A549 (cell line): Measurements from ENCODE around the gene PIR. TPM values are rescaled to one million over a fixed set of nuclear protein-coding genes. Genes with fewer than 3 reads are reported as not detected.

Source experiments
- ATAC-seq, 2 experiments: fragments of 200-7000 bp in 1 of 2; fragments of >200 bp in 1 of 2; cut with Nextera tagmentation in 1 of 2; cut with Tn5 transposase in 1 of 2; 3 replicates each; pipeline versions ENCODE4 v1.8.0 to v1.9.1; 2018 to 2020; ENCODE audit warnings: mild to moderate bottlenecking in 1 of 2, moderate library complexity in 1 of 2
- CTCF ChIA-PET: fragments of 300-600 bp; sonication (Branson Sonifier 250); formaldehyde crosslinking; extraction: SDS; loops from one replicate; lab custom pipeline; 2021; ENCODE audit warnings: antibody characterized with exemption, inconsistent platforms; lab: Yijun Ruan, JAX
- POLR2A ChIA-PET: fragments of 350-600 bp; formaldehyde crosslinking; extraction: SDS; loops from one replicate; lab custom pipeline; 2021; ENCODE audit warnings: antibody characterized with exemption, inconsistent platforms; lab: Yijun Ruan, JAX
- DNase-seq, 2 experiments: peaks; one replicate each; pipeline versions ENCODE4 v3.0.0 to v3.0.0-alpha.2; 2011 to 2016; ENCODE audit warnings: low read depth in 1 of 2, low spot score in 1 of 2
- FAIRE-seq: peaks from 2 replicates; lab custom pipeline; 2011; peaks lifted over from hg19 to GRCh38; lab: Jason Lieb, UNC
- H3K27ac ChIP-seq, 2 experiments: fragments of >200 bp; sonication (Bioruptor Twin); formaldehyde crosslinking; 3 replicates each; pipeline ENCODE4 v1.5.1; 2016 to 2017
- H3K4me1 ChIP-seq: fragments of >200 bp; sonication (Bioruptor Twin); formaldehyde crosslinking; 3 replicates; pipeline ENCODE4 v1.6.1; 2016
- H3K4me2 ChIP-seq: fragments of >200 bp; sonication (Bioruptor Twin); formaldehyde crosslinking; 3 replicates; pipeline ENCODE4 v1.6.1; 2016
- H3K4me3 ChIP-seq: fragments of >200 bp; sonication (Bioruptor Twin); formaldehyde crosslinking; 3 replicates; pipeline ENCODE4 v1.5.1; 2016
- H3K9me3 ChIP-seq: fragments of >200 bp; sonication (Bioruptor Twin); formaldehyde crosslinking; 3 replicates; pipeline ENCODE4 v1.6.1; 2016
- ATOH8 ChIP-seq: fragments of 250-450 bp; sonication (Bioruptor Pico); IDR thresholded peaks from 2 replicates; pipeline ENCODE4 v1.5.0; 2020; ENCODE audit warnings: low read depth, mild to moderate bottlenecking, moderate library complexity
- CBX2 ChIP-seq: fragments of 200-600 bp; sonication (generic); IDR thresholded peaks from 2 replicates; pipeline ENCODE4 v1.6.1; 2016; ENCODE audit warnings: low read depth, mild to moderate bottlenecking, borderline replicate concordance
- CBX8 ChIP-seq: fragments of 200-600 bp; sonication (generic); IDR thresholded peaks from 2 replicates; pipeline ENCODE4 v1.6.1; 2016
- CHD2 ChIP-seq: fragments of 150-350 bp; IDR thresholded peaks from 2 replicates; pipeline ENCODE4 v1.6.1; 2014; ENCODE audit warnings: low read length; ENCODE audit not compliant: partially characterized antibody
- CTCF ChIP-seq: fragments of >200 bp; sonication (Bioruptor Twin); formaldehyde crosslinking; IDR thresholded peaks from 3 replicates; pipeline ENCODE4 v1.5.1; 2016
- E2F6 ChIP-seq: IDR thresholded peaks from 2 replicates; pipeline ENCODE4 v1.6.1; 2012; ENCODE audit warnings: low read depth, borderline replicate concordance
- EHF ChIP-seq: fragments of 250-450 bp; sonication (Bioruptor Pico); IDR thresholded peaks from 2 replicates; pipeline ENCODE4 v1.5.0; 2020; ENCODE audit warnings: mild to moderate bottlenecking
- EHMT2 ChIP-seq: fragments of 200-600 bp; sonication (generic); IDR thresholded peaks from 2 replicates; pipeline ENCODE4 v1.6.1; 2016; ENCODE audit warnings: antibody characterized with exemption, low read depth, mild to moderate bottlenecking, moderate library complexity
- FOSB ChIP-seq: fragments of 250-450 bp; sonication (Bioruptor Pico); IDR thresholded peaks from 2 replicates; pipeline ENCODE4 v1.5.0; 2020; ENCODE audit warnings: mild to moderate bottlenecking, moderate library complexity
- FOSL2 ChIP-seq, 2 experiments: fragments of 450-650 bp in 1 of 2; fragments of >200 bp in 1 of 2; sonication (Bioruptor Twin) in 1 of 2; formaldehyde crosslinking; IDR thresholded peaks; 2 replicates each; pipeline versions ENCODE4 v1.5.0 to v1.6.1; 2016 to 2020; ENCODE audit warnings: mild to moderate bottlenecking in 1 of 2, moderate library complexity in 1 of 2
- HDAC2 ChIP-seq: fragments of 200-600 bp; sonication (generic); IDR thresholded peaks from 2 replicates; pipeline ENCODE4 v1.6.1; 2016
- HES2 ChIP-seq: fragments of >200 bp; sonication (Bioruptor Twin); formaldehyde crosslinking; IDR thresholded peaks from 2 replicates; pipeline ENCODE4 v1.6.1; 2016
- HMGXB4 ChIP-seq: fragments of 250-450 bp; sonication (Bioruptor Pico); IDR thresholded peaks from 2 replicates; pipeline ENCODE4 v1.5.0; 2021; ENCODE audit warnings: mild to moderate bottlenecking, moderate library complexity, borderline replicate concordance
- HOXB5 ChIP-seq: fragments of 250-450 bp; sonication (Bioruptor Pico); IDR thresholded peaks from 2 replicates; pipeline ENCODE4 v1.5.0; 2020; ENCODE audit warnings: mild to moderate bottlenecking, moderate library complexity
- JUN ChIP-seq, 2 experiments: fragments of >200 bp; sonication (Bioruptor Twin); formaldehyde crosslinking; IDR thresholded peaks; 2 replicates in 1 of 2; 3 replicates in 1 of 2; pipeline ENCODE4 v1.6.1; 2016 to 2017
- KDM5A ChIP-seq: fragments of 200-600 bp; sonication (generic); IDR thresholded peaks from 2 replicates; pipeline ENCODE4 v1.6.1; 2016; ENCODE audit warnings: antibody characterized with exemption, mild to moderate bottlenecking
- NPAS2 ChIP-seq: fragments of 250-450 bp; sonication (Bioruptor Pico); IDR thresholded peaks from 2 replicates; pipeline ENCODE4 v1.8.0; 2022; ENCODE audit warnings: mild to moderate bottlenecking, moderate library complexity, borderline replicate concordance
- NR3C1 ChIP-seq: fragments of >200 bp; sonication (Bioruptor Twin); formaldehyde crosslinking; IDR thresholded peaks from 3 replicates; pipeline ENCODE4 v1.6.1; 2017
- POLR2AphosphoS2 ChIP-seq: conservative IDR thresholded peaks from 2 replicates; pipeline ENCODE4 v1.6.1; 2012; ENCODE audit warnings: low read length, improper control_type of control experiment, inconsistent platforms
- RAD21 ChIP-seq, 2 experiments: fragments of >200 bp in 1 of 2; sonication (Bioruptor Twin) in 1 of 2; formaldehyde crosslinking in 1 of 2; IDR thresholded peaks in 1 of 2; conservative IDR thresholded peaks in 1 of 2; 2 replicates in 1 of 2; 3 replicates in 1 of 2; pipeline ENCODE4 v1.6.1; 2012 to 2018; ENCODE audit warnings: inconsistent platforms in 1 of 2
- RCOR1 ChIP-seq: fragments of 150-350 bp; IDR thresholded peaks from 2 replicates; pipeline ENCODE4 v1.6.1; 2014; ENCODE audit warnings: antibody characterized with exemption, low read length, low read depth
- RFX5 ChIP-seq: fragments of 450-650 bp; IDR thresholded peaks from 2 replicates; pipeline ENCODE4 v1.7.1; 2014; ENCODE audit warnings: antibody characterized with exemption, mild to moderate bottlenecking, moderate library complexity
- TFCP2L1 ChIP-seq: fragments of 250-450 bp; sonication (Bioruptor Pico); IDR thresholded peaks from 2 replicates; pipeline ENCODE4 v1.5.0; 2021; ENCODE audit warnings: mild to moderate bottlenecking
- ZSCAN20 ChIP-seq: fragments of 250-450 bp; sonication (Bioruptor Pico); IDR thresholded peaks from 2 replicates; pipeline ENCODE4 v1.8.0; 2022; ENCODE audit warnings: mild to moderate bottlenecking, moderate library complexity
- WGBS: methylation state at CpG from one replicate; pipeline ENCODE4 v1.1.6; 2017; ENCODE audit errors: missing lambda C conversion rate; 5-methylcytosine and 5-hydroxymethylcytosine counted together
- polyA plus RNA-seq, 4 experiments: library from polyadenylated mRNA; depleted of rRNA in 3 of 4; stranded (reverse); fragments of >200 nt; fragmentation: RNase III in 1 of 4; extraction: RNeasy Plus Mini Kit Qiagen cat#74134 plus additional on column Dnase treatment in 1 of 4; gene quantifications; 2 replicates in 3 of 4; 3 replicates in 1 of 4; pipeline ENCODE4 v1.2.3, GENCODE V29; 2011 to 2017

The PIR gene
- polyA plus RNA-seq, 2 of the 4 experiments (the other 2 are of a cell fraction), result 62.7 to 120 TPM

- H3K27ac ChIP-seq, result no peak overlapping the region
- H3K4me2 ChIP-seq, result no peak overlapping the region
- no peak for TF ChIP-seq NR3C1
- no peak for TF ChIP-seq ATOH8
- TF ChIP-seq TFCP2L1 (CRISPR knock-in tag), result no peak
- TF ChIP-seq CBX8, result no peak
- no peak for TF ChIP-seq CBX2
- TF ChIP-seq KDM5A, result no peak
- TF ChIP-seq HMGXB4 (CRISPR knock-in tag), result no peak
- TF ChIP-seq E2F6, result no peak
- no peak for TF ChIP-seq RFX5
- no peak for TF ChIP-seq NPAS2 (CRISPR knock-in tag)
- TF ChIP-seq ZSCAN20, result no peak
- no peak for TF ChIP-seq EHF (CRISPR knock-in tag)
- TF ChIP-seq POLR2AphosphoS2, result no peak
- no peak for TF ChIP-seq FOSL2 (IDR thresholded peaks at IDR 0.05)
- TF ChIP-seq FOSL2 (CRISPR knock-in tag; IDR thresholded peaks at IDR 0.05), result no peak
- TF ChIP-seq HOXB5, result no peak
- no peak for TF ChIP-seq FOSB (CRISPR knock-in tag)
- no peak for TF ChIP-seq EHMT2
- no peak for TF ChIP-seq RCOR1
- no peak for TF ChIP-seq HDAC2
- H3K9me3 ChIP-seq, result no peaks in the 10 kb centered on the region
- peaks cover 12% of the 10 kb centered on the region for H3K4me1 ChIP-seq
- CTCF ChIA-PET, result interaction anchor here (0.7 to 4.0 kb wide), 4 partner anchors 19 to 195 kb away, joined by 3 to 34 read pairs (median 3); no protein-coding TSS in a partner anchor
- POLR2A ChIA-PET, result no interaction called here
- no peak for DNase-seq
- no peak for ATAC-seq
- no peak for FAIRE-seq
- WGBS, result 85% methylated on average over 1 of the region's 1 CpG
- H3K4me3 ChIP-seq, result no peak overlapping the region
Measured at GRCh38 chrX:15469613-15470012, 23.5 kb downstream of the PIR start.

GRCh38 chrX:15468036-15468435 is 25.1 kb downstream of the PIR start:
- FAIRE-seq, result no peak
- H3K27ac ChIP-seq, result no peak overlapping the region
- DNase-seq, result no peak

More at GRCh38 chrX:15468036-15468435, 25.1 kb downstream of the PIR start:
- POLR2A ChIA-PET, result no interaction called here
- peaks cover 12% of the 10 kb centered on the region for H3K4me1 ChIP-seq
- 87% methylated on average over 4 of the region's 4 CpGs for WGBS
- no peak overlapping the region for H3K4me2 ChIP-seq
- no peaks in the 10 kb centered on the region for H3K9me3 ChIP-seq
- H3K4me3 ChIP-seq, result no peak overlapping the region
- TF ChIP-seq ATOH8 (no peak), NPAS2 (CRISPR knock-in tag) (no peak), HES2 (no peak), CTCF (0 out of 3 replicates have a peak, but pooled peaks have one; percentile 20), RAD21 (conservative IDR thresholded peaks at IDR 0.05 in 1 of 2, IDR thresholded peaks at IDR 0.05 in 1 of 2) (peak in 1 of 2 experiments; percentile 26; a peak in 1 of 5 replicates), JUN (IDR thresholded peaks at IDR 0.05) (no peak), CHD2 (no peak), NR3C1 (no peak)
- TF ChIP-seq, all 56 proteins: peak for 2
- no peak for ATAC-seq
- CTCF ChIA-PET, result interaction anchor here (0.8 to 4.0 kb wide), 10 partner anchors 24 to 194 kb away, joined by 3 to 34 read pairs (median 4); partner anchors contain the start of gene PIR
